Vagina (tissue), 2 donors: ENCODE results near the gene APLNR. TPM values are rescaled to one million over a fixed set of nuclear protein-coding genes. Genes with fewer than 3 reads are reported as not detected.
A peak's percentile ranks its signal among the peaks of the same experiment; 100 is the strongest.

Experiments
- DNase-seq, 2 donors: peaks; one replicate each; pipeline ENCODE4 v3.0.0-alpha.2; 2017; ENCODE audit errors: extremely low spot score in 2 of 2
- H3K27ac ChIP-seq: fragments of 200-600 bp; sonication (generic); one replicate; pipeline ENCODE4 v1.5.1; 2019
- H3K27me3 ChIP-seq: fragments of 200-600 bp; sonication (generic); one replicate; pipeline ENCODE4 v1.5.1; 2019
- H3K36me3 ChIP-seq, 2 donors: fragments of 200-600 bp; sonication (generic); one replicate each; pipeline ENCODE4 v1.5.1; 2017 to 2019
- H3K4me1 ChIP-seq: fragments of 200-600 bp; sonication (generic); one replicate; pipeline ENCODE4 v1.5.1; 2019
- H3K4me3 ChIP-seq, 2 donors: fragments of 200-600 bp; sonication (generic); 1 replicate in 1 of 2; 2 replicates in 1 of 2; pipeline ENCODE4 v1.5.1; 2016 to 2019
- H3K9me3 ChIP-seq: fragments of 200-600 bp; sonication (generic); one replicate; pipeline ENCODE4 v1.5.1; 2019
- CTCF ChIP-seq, 3 experiments: fragments of 450-650 bp in 2 of 3; fragments of 200-600 bp in 1 of 3; sonication (generic) in 1 of 3; IDR thresholded peaks; one replicate each; pipeline ENCODE4 v1.5.1; 2017 to 2019; ENCODE audit warnings: antibody characterized with exemption in 3 of 3, mild to moderate bottlenecking in 2 of 3, moderate library complexity in 2 of 3
- POLR2A ChIP-seq, 2 donors: fragments of 450-650 bp; IDR thresholded peaks; one replicate each; pipeline ENCODE4 v1.6.1; 2017; ENCODE audit warnings: antibody characterized with exemption in 2 of 2, mild to moderate bottlenecking in 2 of 2, moderate library complexity in 2 of 2
- POLR2AphosphoS5 ChIP-seq, 2 donors: sonication (generic); formaldehyde crosslinking; IDR thresholded peaks; one replicate each; pipeline ENCODE4 v1.9.0; 2017; ENCODE audit warnings: antibody characterized with exemption in 2 of 2, mild to moderate bottlenecking in 2 of 2, low read depth in 1 of 2; ENCODE audit not compliant: insufficient read depth in 1 of 2
- intact Hi-C: fragments of 100-400 bp; cut with DNase I; formaldehyde crosslinking; loops from one replicate; pipeline ENCODE4 v1.15.1; 2023
- total RNA-seq: library from RNA; depleted of rRNA; stranded (reverse); fragments of >200 nt; gene quantifications from one replicate; pipeline ENCODE4 v1.2.3, GENCODE V29; 2016

APLNR gene
- total RNA-seq, 1 donor from 2014 or later, result 2.9 TPM

GRCh38 chr11:57203359-57203758 lies 33.7 kb downstream of the APLNR start:
- no peak overlapping the region for H3K27ac ChIP-seq
- DNase-seq, result no peak
- H3K36me3 ChIP-seq, result no peaks in the 10 kb centered on the region
- H3K27me3 ChIP-seq, result no peaks in the 10 kb centered on the region
- no peak overlapping the region for H3K4me3 ChIP-seq
- H3K4me1 ChIP-seq, result peaks cover 19% of the 10 kb centered on the region
- intact Hi-C loops, result no loop called here
- H3K9me3 ChIP-seq, result no peaks in the 10 kb centered on the region
- TF ChIP-seq CTCF (IDR thresholded peaks at IDR 0.05) (no peak), POLR2AphosphoS5 (IDR thresholded peaks at IDR 0.05; ENCODE audit: insufficient read depth in 1 of 2, low read depth in 1 of 2) (peak in 1 of 2 donors; percentile 9)

DNA sequence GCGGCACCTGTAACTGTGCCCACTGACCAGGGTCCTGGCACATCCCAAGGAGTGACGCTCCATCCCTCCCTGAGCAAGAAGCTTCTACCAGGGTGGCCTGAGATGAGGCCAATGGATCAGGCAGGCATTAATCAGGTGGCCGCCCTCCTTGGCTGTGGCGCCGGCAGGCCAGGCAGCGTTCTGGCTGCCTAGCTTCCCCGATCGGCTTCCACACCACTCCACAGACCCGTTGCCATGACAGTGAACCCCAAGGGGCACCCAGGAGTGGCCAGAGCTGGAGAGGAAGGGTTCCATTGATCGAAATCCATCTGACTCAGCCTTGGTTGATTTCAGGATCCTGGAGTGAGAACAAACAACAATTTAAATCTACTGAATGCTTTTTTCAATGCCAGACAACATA lies 34.8 kb downstream of the APLNR start:
- TF ChIP-seq CTCF (IDR thresholded peaks at IDR 0.05), result no peak
- no peak for TF ChIP-seq POLR2A (IDR thresholded peaks at IDR 0.05)
- TF ChIP-seq POLR2AphosphoS5 (IDR thresholded peaks at IDR 0.05; ENCODE audit: insufficient read depth in 1 of 2, low read depth in 1 of 2), result no peak
- Histone ChIP-seq H3K4me1 (peaks cover 19% of the 10 kb centered on the region), H3K9me3 (no peaks in the 10 kb centered on the region), H3K27ac (no peak overlapping the region), H3K27me3 (no peaks in the 10 kb centered on the region), H3K4me3 (no peak overlapping the region), H3K36me3 (no peaks in the 10 kb centered on the region)
- DNase-seq, result no peak
- intact Hi-C loops, result no loop called here

DNA sequence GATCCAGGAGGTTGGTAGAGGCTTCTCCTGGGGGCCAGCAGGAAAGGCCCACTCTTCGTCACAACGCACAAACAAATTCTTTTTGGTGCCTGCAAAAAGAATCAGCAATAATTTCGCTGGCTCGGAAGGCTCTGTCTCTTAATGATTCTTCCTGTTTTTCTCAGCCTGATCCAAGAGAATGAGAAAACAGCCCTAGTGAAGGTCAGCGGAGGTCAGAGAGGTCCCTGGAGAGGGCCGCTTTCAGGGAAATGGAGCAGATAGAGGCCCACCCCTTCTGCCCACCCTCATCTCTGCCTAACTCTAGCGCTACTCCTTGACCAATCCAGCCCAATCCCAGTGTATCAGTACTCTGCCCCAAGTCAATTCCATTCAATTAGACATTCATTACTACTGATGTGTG lies 36.1 kb downstream of the APLNR start:
- TF ChIP-seq CTCF (IDR thresholded peaks at IDR 0.05) (no peak), POLR2AphosphoS5 (IDR thresholded peaks at IDR 0.05; ENCODE audit: insufficient read depth in 1 of 2, low read depth in 1 of 2) (no peak), POLR2A (IDR thresholded peaks at IDR 0.05) (no peak)
- Histone ChIP-seq H3K4me3 (no peak overlapping the region), H3K9me3 (no peaks in the 10 kb centered on the region), H3K27me3 (no peaks in the 10 kb centered on the region), H3K27ac (no peak overlapping the region), H3K4me1 (peaks cover 19% of the 10 kb centered on the region), H3K36me3 (no peaks in the 10 kb centered on the region)
- intact Hi-C loops, result no loop called here
- DNase-seq, result no peak

DNA sequence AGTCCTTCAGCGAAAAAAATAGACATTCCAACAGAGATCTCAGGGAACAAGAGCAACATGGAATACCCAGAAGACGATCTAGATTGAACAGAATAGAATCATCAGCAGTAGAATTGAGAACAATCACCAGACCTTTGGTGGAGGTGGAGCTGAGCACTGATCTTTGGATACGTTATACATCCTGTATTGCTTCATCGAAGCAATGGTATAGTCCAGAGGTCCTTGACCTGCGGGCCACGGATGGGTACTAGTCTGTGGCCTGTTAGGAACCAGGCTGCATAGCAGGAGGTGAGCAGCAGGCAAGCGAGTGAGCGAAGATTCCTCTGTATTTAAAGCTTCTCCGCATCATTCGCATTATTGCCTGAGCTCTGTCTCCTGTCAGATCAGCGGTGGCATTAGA lies 37.7 kb downstream of the APLNR start:
- no peak overlapping the region for H3K4me3 ChIP-seq
- H3K27ac ChIP-seq, result no peak overlapping the region
- TF ChIP-seq POLR2AphosphoS5 (IDR thresholded peaks at IDR 0.05; ENCODE audit: insufficient read depth in 1 of 2, low read depth in 1 of 2) (no peak), CTCF (IDR thresholded peaks at IDR 0.05) (no peak), POLR2A (IDR thresholded peaks at IDR 0.05) (no peak)
- H3K27me3 ChIP-seq, result no peaks in the 10 kb centered on the region
- intact Hi-C loops, result no loop called here
- DNase-seq, result no peak
- no peaks in the 10 kb centered on the region for H3K9me3 ChIP-seq
- H3K4me1 ChIP-seq, result peaks cover 14% of the 10 kb centered on the region
- no peaks in the 10 kb centered on the region for H3K36me3 ChIP-seq

DNA sequence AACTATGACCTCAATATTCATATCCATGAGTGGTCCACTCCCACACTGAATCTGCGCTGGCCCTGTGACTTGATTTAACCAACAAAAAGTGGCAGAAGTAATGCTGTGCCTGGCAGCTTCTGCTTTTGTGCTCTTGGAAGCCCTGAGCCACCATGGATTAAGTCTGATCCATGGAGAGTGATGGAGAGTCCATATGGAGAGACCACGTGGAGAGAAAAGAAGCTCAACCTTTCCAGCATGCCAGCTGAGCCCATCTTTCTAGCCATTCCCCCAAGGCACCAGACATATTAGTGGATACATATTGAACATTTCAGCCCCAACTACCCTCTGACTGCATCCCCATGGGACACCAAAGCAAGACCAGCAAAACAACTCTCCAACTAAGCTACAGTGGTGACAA lies 39.3 kb downstream of the APLNR start:
- intact Hi-C loops, result no loop called here
- no peaks in the 10 kb centered on the region for H3K27me3 ChIP-seq
- H3K27ac ChIP-seq, result no peak overlapping the region
- H3K4me1 ChIP-seq, result peaks cover 5% of the 10 kb centered on the region
- no peaks in the 10 kb centered on the region for H3K9me3 ChIP-seq
- no peak for DNase-seq
- H3K4me3 ChIP-seq, result no peak overlapping the region
- no peak for TF ChIP-seq CTCF (IDR thresholded peaks at IDR 0.05)
- no peak for TF ChIP-seq POLR2AphosphoS5 (IDR thresholded peaks at IDR 0.05; ENCODE audit: insufficient read depth in 1 of 2, low read depth in 1 of 2)
- TF ChIP-seq POLR2A (IDR thresholded peaks at IDR 0.05), result no peak
- H3K36me3 ChIP-seq, result no peaks in the 10 kb centered on the region
